Right cardiac atrium (tissue), 5 donors: ENCODE data around the gene BRPF3. TPM values are rescaled to one million over a fixed set of nuclear protein-coding genes. Genes with fewer than 3 reads are reported as not detected.

Source experiments
- ATAC-seq, 2 donors: fragments of 200-7000 bp; cut with Tn5 transposase; one replicate each; pipeline versions ENCODE4 v1.8.0 to v1.9.1; 2020; ENCODE audit warnings: moderate library complexity in 2 of 2, mild to moderate bottlenecking in 1 of 2
- DNase-seq, 3 donors: peaks; one replicate each; pipeline ENCODE4 v3.0.0-alpha.2; 2020
- H3K27ac ChIP-seq: one replicate; pipeline ENCODE4 v1.5.1; 2013; ENCODE audit warnings: mild to moderate bottlenecking, low read length, control low read depth, moderate library complexity
- H3K27me3 ChIP-seq: one replicate; pipeline ENCODE4 v1.6.1; 2013; ENCODE audit not compliant: control insufficient read depth, insufficient read depth
- H3K4me1 ChIP-seq: one replicate; pipeline ENCODE4 v1.6.1; 2013; ENCODE audit warnings: low read length; ENCODE audit not compliant: control insufficient read depth, insufficient read depth
- H3K4me3 ChIP-seq: one replicate; pipeline ENCODE4 v1.5.1; 2013; ENCODE audit warnings: low read length, control low read depth
- H3K9me3 ChIP-seq: one replicate; pipeline ENCODE4 v1.6.1; 2013; ENCODE audit warnings: low read length; ENCODE audit not compliant: control insufficient read depth
- WGBS: extraction: QIAGEN DNeasy Blood & Tissue Kit; methylation state at CpG from one replicate; pipeline ENCODE4 v1.1.7; 2013; 5-methylcytosine and 5-hydroxymethylcytosine counted together
- intact Hi-C, 4 donors: fragments of 100-400 bp; cut with DNase I; formaldehyde crosslinking; loops; one replicate each; pipeline versions ENCODE4 v1.11.0 to v1.14.0; 2022 to 2023
- polyA plus RNA-seq: library from polyadenylated mRNA; stranded (reverse); fragments of 200-250 nt; gene quantifications from one replicate; pipeline ENCODE4 v1.2.3, GENCODE V29; 2013
- total RNA-seq, 4 donors: library from RNA; stranded (reverse); fragmentation: NEBNext Ultra II Directional; extraction: Animal tissue kit (Norgen Biotek cat#: 25700); gene quantifications; one replicate each; pipeline ENCODE4 v1.2.1, GENCODE V29; 2021
- donor health status: healthy with polysubstance abuse.
- donor health status: DM: no; HTN: yes; CAD: no.
- donor health status: DM: no; HTN: no; CAD: no.
- donor health status: DM: no; HTN: yes; CAD: no; lungs with severe emphysema.
- donor health status: DM: yes; HTN: yes; CAD: no.

The BRPF3 gene
- total and polyA plus RNA-seq, 5 donors = 13.8 to 29.8 (median 23.6) TPM

GRCh38 chr6:36230371-36230770 is 33.8 kb downstream of the BRPF3 start:
- 93% methylated on average over 11 of the region's 11 CpGs for WGBS
- no peaks in the 10 kb centered on the region for H3K9me3 ChIP-seq
- DNase-seq (no peak), ATAC-seq (no peak)
- no peak overlapping the region for H3K4me3 ChIP-seq
- no peaks in the 10 kb centered on the region for H3K27me3 ChIP-seq
- H3K4me1 ChIP-seq = no peaks in the 10 kb centered on the region
- H3K27ac ChIP-seq = no peak overlapping the region
- intact Hi-C loops = no loop called here

- no peak for ATAC-seq
- no peak for DNase-seq
- WGBS = 83% methylated on average over 4 of the region's 4 CpGs
- intact Hi-C loops = no loop called here
- H3K4me1 ChIP-seq = no peaks in the 10 kb centered on the region
- no peak overlapping the region for H3K27ac ChIP-seq
- no peak overlapping the region for H3K4me3 ChIP-seq
- H3K9me3 ChIP-seq = no peaks in the 10 kb centered on the region
- H3K27me3 ChIP-seq = no peaks in the 10 kb centered on the region
These were observed 35.6 kb downstream of the BRPF3 start for GRCh38 chr6:36232172-36232571.

- H3K9me3 ChIP-seq = no peaks in the 10 kb centered on the region
- intact Hi-C loops = no loop called here
- H3K4me3 ChIP-seq = no peak overlapping the region
- peak in 1 of 2 donors; percentile 28 for ATAC-seq
- 52% methylated on average over 3 of the region's 3 CpGs for WGBS
- no peaks in the 10 kb centered on the region for H3K27me3 ChIP-seq
- no peak overlapping the region for H3K27ac ChIP-seq
- H3K4me1 ChIP-seq = no peaks in the 10 kb centered on the region
- DNase-seq = no peak
These were observed 38.8 kb downstream of the BRPF3 start for GRCh38 chr6:36235309-36235708.

GRCh38 chr6:36235862-36236261 is 39.3 kb downstream of the BRPF3 start:
- no peak for DNase-seq
- WGBS = 98% methylated on average over 17 of the region's 17 CpGs
- Histone ChIP-seq H3K27ac (no peak overlapping the region), H3K27me3 (no peaks in the 10 kb centered on the region), H3K9me3 (no peaks in the 10 kb centered on the region), H3K4me1 (no peaks in the 10 kb centered on the region), H3K4me3 (no peak overlapping the region)
- intact Hi-C loops = no loop called here
- ATAC-seq = no peak

GRCh38 chr6:36239774-36240173 is 43.2 kb downstream of the BRPF3 start:
- Histone ChIP-seq H3K27me3 (no peaks in the 10 kb centered on the region), H3K9me3 (no peaks in the 10 kb centered on the region), H3K4me3 (no peak overlapping the region), H3K4me1 (no peaks in the 10 kb centered on the region), H3K27ac (no peak overlapping the region)
- 84% methylated on average over 5 of the region's 5 CpGs for WGBS
- intact Hi-C loops = no loop called here
- DNase-seq = no peak
- ATAC-seq = no peak

- Histone ChIP-seq H3K27me3 (no peaks in the 10 kb centered on the region), H3K4me3 (no peak overlapping the region), H3K4me1 (no peaks in the 10 kb centered on the region), H3K9me3 (no peaks in the 10 kb centered on the region), H3K27ac (no peak overlapping the region)
- ATAC-seq (no peak), DNase-seq (no peak)
- intact Hi-C loops = no loop called here
- WGBS = 40% methylated on average over 10 of the region's 10 CpGs
These were observed 45.2 kb downstream of the BRPF3 start for GRCh38 chr6:36241728-36242127.

- no peaks in the 10 kb centered on the region for H3K27me3 ChIP-seq
- no peaks in the 10 kb centered on the region for H3K4me1 ChIP-seq
- H3K4me3 ChIP-seq = no peak overlapping the region
- WGBS = 63% methylated on average over 5 of the region's 5 CpGs
- no peak for DNase-seq
- no peak for ATAC-seq
- no peaks in the 10 kb centered on the region for H3K9me3 ChIP-seq
- intact Hi-C loops = no loop called here
- no peak overlapping the region for H3K27ac ChIP-seq
These were observed 45.6 kb downstream of the BRPF3 start for GRCh38 chr6:36242161-36242560.

GRCh38 chr6:36242626-36243025 is 46.1 kb downstream of the BRPF3 start:
- WGBS = 86% methylated on average over 4 of the region's 4 CpGs
- ATAC-seq = no peak

GRCh38 chr6:36243562-36244212 is 47.1 kb downstream of the BRPF3 start:
- WGBS = 70% methylated on average over 3 of the region's 3 CpGs
- Histone ChIP-seq H3K4me3 (no peak overlapping the region), H3K27ac (no peak overlapping the region), H3K27me3 (no peaks in the 10 kb centered on the region), H3K9me3 (no peaks in the 10 kb centered on the region), H3K4me1 (no peaks in the 10 kb centered on the region)
- ATAC-seq (no peak), DNase-seq (no peak)
- intact Hi-C loops = no loop called here

More at GRCh38 chr6:36242626-36243025, 46.1 kb downstream of the BRPF3 start:
- Histone ChIP-seq H3K4me3 (no peak overlapping the region), H3K9me3 (no peaks in the 10 kb centered on the region), H3K4me1 (no peaks in the 10 kb centered on the region), H3K27ac (no peak overlapping the region), H3K27me3 (no peaks in the 10 kb centered on the region)
- DNase-seq = no peak
- intact Hi-C loops = no loop called here

- no peaks in the 10 kb centered on the region for H3K9me3 ChIP-seq
- DNase-seq = no peak
- no peaks in the 10 kb centered on the region for H3K27me3 ChIP-seq
- no peak overlapping the region for H3K4me3 ChIP-seq
- no peak for ATAC-seq
- intact Hi-C loops = no loop called here
- 84% methylated on average over 8 of the region's 8 CpGs for WGBS
- no peak overlapping the region for H3K27ac ChIP-seq
- no peaks in the 10 kb centered on the region for H3K4me1 ChIP-seq
These were observed 48.2 kb downstream of the BRPF3 start for GRCh38 chr6:36244641-36245280.

- DNase-seq = no peak
- no peak overlapping the region for H3K4me3 ChIP-seq
- intact Hi-C loops = no loop called here
- ATAC-seq = no peak
- 73% methylated on average over 8 of the region's 8 CpGs for WGBS
- no peaks in the 10 kb centered on the region for H3K4me1 ChIP-seq
- no peak overlapping the region for H3K27ac ChIP-seq
- no peaks in the 10 kb centered on the region for H3K27me3 ChIP-seq
- H3K9me3 ChIP-seq = no peaks in the 10 kb centered on the region
These were observed 49.1 kb downstream of the BRPF3 start for GRCh38 chr6:36245572-36246061.
